ENCODE measurements around the gene GRB2.

The GRB2 gene

DNA sequence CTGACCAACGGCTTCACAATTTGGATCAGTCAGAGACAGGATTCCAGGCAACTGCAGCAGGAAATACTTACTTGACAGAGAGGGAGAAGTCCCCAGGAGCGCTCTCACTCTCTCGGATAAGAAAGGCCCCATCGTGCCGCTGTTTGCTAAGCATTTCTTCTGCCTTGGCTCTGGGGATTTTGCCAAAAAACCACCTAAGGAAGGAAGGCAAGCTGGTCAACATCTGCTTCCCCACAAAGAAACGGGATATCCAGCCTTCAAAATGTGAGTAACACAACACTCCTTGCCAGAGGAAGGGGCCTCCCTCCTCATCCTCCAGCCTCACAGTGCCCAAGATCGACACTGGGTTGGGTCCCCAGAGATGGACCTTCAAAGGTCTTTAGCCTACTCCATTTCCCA, 79.7 kb downstream of the GRB2 start:
- TF ChIP-seq, protein P1, sequence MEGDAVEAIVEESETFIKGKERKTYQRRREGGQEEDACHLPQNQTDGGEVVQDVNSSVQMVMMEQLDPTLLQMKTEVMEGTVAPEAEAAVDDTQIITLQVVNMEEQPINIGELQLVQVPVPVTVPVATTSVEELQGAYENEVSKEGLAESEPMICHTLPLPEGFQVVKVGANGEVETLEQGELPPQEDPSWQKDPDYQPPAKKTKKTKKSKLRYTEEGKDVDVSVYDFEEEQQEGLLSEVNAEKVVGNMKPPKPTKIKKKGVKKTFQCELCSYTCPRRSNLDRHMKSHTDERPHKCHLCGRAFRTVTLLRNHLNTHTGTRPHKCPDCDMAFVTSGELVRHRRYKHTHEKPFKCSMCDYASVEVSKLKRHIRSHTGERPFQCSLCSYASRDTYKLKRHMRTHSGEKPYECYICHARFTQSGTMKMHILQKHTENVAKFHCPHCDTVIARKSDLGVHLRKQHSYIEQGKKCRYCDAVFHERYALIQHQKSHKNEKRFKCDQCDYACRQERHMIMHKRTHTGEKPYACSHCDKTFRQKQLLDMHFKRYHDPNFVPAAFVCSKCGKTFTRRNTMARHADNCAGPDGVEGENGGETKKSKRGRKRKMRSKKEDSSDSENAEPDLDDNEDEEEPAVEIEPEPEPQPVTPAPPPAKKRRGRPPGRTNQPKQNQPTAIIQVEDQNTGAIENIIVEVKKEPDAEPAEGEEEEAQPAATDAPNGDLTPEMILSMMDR (IDR thresholded peaks at IDR 0.05; ENCODE audit: control insufficient read depth, insufficient read depth, low read depth, low read length, missing control alignments), result no peak
- no peak overlapping the region for H3K4me3 ChIP-seq (ENCODE audit: control insufficient read depth, low read depth, low read length)
- DNase-seq (ENCODE audit: low read depth), result no peak

DNA sequence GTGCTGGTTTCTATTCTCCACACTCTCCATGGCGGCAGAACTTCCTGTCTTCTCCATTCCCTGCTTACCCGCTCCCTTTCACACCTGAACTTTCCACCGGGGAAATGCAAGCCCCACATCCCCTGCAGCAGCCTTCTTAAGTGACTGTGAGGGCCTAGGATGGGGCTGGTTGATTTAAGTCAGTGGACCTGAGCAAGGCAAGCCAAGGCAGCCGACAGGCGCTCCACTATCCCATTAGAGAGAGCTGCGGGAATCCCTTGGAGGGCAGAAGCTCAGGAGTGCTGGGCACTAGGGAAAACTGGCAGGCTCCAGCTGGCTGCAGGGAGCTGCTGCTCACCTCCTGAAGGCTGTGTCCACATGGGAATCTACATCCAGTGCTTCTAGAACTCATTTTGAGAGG, 80.1 kb downstream of the GRB2 start:
- no peak overlapping the region for H3K4me3 ChIP-seq (ENCODE audit: control insufficient read depth, low read depth, low read length)
- DNase-seq (ENCODE audit: low read depth), result no peak
- TF ChIP-seq, protein P1 (IDR thresholded peaks at IDR 0.05; ENCODE audit: control insufficient read depth, insufficient read depth, low read depth, low read length, missing control alignments), result no peak

DNA sequence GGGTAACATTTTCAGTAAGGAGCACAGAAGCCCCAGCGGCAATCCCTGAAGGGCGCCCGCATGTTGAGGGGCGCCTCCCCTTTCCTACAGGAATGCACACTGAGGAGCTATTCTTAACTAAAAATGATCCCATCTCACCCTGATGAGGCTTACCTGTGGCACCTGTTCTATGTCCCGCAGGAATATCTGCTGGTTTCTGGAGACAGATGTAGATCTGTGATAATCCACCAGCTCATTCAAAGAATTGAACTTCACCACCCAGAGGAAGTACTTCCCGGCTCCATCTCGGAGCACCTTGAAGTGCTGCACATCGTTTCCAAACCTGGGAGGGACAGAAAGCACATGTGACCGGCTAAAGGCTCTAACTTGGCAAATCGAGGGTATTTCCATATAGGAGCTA, 84.0 kb downstream of the GRB2 start:
- TF ChIP-seq, protein P1 (IDR thresholded peaks at IDR 0.05; ENCODE audit: control insufficient read depth, insufficient read depth, low read depth, low read length, missing control alignments), result no peak
- H3K4me3 ChIP-seq (ENCODE audit: control insufficient read depth, low read depth, low read length), result no peak overlapping the region
- no peak for DNase-seq (ENCODE audit: low read depth)

DNA sequence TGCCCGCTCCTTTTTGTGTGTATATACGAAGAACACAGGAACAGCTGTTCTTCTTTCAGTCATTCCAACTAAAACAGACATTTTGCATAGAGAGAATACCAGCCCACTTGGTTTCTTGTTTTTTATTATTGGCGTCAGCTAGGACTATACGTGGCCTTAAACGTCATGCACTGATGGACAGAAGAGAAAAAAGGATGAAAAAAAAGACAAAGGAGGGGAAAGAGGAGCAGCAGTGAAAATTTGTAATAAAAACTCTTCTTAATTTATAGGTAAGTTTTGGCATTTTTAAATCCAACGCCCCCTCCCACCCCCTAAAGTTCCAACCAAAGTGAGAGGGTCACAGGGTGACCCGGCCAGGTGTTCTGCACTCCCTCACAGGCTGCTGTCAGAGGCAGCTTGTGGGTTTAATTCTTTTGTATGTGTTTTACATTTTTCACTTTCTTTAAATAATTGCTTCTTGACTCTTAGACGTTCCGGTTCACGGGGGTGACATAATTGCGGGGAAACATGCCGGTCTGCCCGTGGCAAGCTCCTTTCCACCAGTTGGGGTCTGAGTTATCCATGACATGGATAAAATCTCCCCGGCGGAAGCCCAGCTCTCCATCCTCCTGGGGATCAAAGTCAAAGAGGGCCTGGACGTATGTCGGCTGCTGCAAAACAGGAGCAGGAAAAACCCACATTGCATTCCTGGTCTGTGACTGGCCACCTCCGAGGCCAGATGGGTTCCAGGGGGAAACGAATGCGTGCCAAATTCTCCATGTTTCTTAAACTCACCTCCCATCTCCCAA, 85.4 kb downstream of the GRB2 start:
- DNase-seq (ENCODE audit: low read depth), result peak; percentile 31
- H3K4me3 ChIP-seq (ENCODE audit: control insufficient read depth, low read depth, low read length), result no peak overlapping the region

DNA sequence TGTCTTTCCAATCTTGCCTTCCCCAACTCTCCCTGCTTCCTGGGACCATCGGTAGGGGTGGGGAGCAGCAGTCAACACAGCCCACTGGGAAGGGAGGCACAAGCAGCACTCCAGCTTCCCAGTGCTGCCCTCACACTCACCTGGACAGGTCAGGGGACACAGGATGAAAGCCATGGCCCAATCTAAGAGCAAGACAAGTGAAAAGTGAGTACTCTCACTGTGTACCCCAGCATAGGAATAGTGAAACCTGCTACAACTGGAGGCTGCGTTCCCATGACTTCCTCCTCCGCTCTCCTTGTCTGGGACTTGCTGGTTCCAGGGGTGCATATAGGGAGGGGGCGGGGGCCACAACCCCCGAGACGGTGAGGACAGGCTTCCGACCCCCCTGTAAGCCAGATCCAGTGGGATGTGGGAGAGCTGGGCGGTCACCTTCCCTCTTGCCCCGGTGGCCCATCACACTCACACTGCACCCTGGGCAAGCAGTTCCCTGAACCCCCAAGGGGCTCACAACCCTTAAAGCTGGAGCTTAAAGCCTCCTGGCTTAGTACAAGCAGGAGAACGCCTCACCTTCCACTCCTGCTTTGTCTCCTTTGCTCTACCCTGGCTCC, 86.8 kb downstream of the GRB2 start:
- no peak for DNase-seq (ENCODE audit: low read depth)
- no peak overlapping the region for H3K4me3 ChIP-seq (ENCODE audit: control insufficient read depth, low read depth, low read length)
- TF ChIP-seq, protein P1 (IDR thresholded peaks at IDR 0.05; ENCODE audit: control insufficient read depth, insufficient read depth, low read depth, low read length, missing control alignments), result no peak

More for the DNA sequence above, 85.4 kb downstream of the GRB2 start:
- TF ChIP-seq, protein P1 (IDR thresholded peaks at IDR 0.05; ENCODE audit: control insufficient read depth, insufficient read depth, low read depth, low read length, missing control alignments), result no peak

DNA sequence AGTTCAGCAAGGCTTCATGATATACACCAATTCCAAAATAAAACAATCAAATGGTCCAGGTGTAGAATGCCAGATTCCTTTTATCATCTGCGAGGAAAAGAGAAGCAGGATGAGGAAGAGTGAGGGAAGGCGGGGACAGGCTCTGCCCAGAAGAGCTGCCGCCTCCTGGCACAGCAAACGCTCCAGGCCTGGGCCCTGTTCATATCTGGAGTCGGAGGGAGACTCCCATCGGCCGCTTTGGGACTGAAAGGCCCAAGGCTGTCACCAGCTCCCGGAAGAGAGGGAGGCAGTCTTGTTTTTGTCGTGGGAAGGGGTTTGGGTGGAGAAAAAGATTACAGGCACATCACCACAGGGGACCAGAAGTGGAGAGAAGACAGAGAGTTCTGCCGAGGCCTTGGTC, 87.3 kb downstream of the GRB2 start:
- no peak overlapping the region for H3K4me3 ChIP-seq (ENCODE audit: control insufficient read depth, low read depth, low read length)
- no peak for DNase-seq (ENCODE audit: low read depth)
- TF ChIP-seq, protein P1 (IDR thresholded peaks at IDR 0.05; ENCODE audit: control insufficient read depth, insufficient read depth, low read depth, low read length, missing control alignments), result no peak
